ENCODE data around the gene PTDSS2.
"Not testable (repeated sequence)": the region's sequence is repeated elsewhere in the genome, so short reads cannot be mapped to it uniquely, and the experiment has no call there.

Gene PTDSS2

GRCh38 chr11:508956-509355 is 58.9 kb downstream of the PTDSS2 start:
- DNase-seq, result no peak

- DNase-seq, result no peak
These were observed 62.9 kb downstream of the PTDSS2 start for GRCh38 chr11:512761-513595.

GRCh38 chr11:514606-515005 is 64.5 kb downstream of the PTDSS2 start:
- DNase-seq, result no peak

- no peak for DNase-seq
These were observed 65.1 kb downstream of the PTDSS2 start for GRCh38 chr11:515131-515530.

- no peak for DNase-seq
These were observed 66.3 kb downstream of the PTDSS2 start for GRCh38 chr11:516400-516799.

GRCh38 chr11:516918-517685 is 67.0 kb downstream of the PTDSS2 start:
- DNase-seq, result not testable (repeated sequence)

GRCh38 chr11:518463-519202 is 68.6 kb downstream of the PTDSS2 start:
- DNase-seq, result peak; percentile 88

- DNase-seq, result peak; percentile 15
These were observed 70.5 kb downstream of the PTDSS2 start for GRCh38 chr11:520428-521176.

GRCh38 chr11:521177-521688 is 71.2 kb downstream of the PTDSS2 start:
- no peak for DNase-seq

GRCh38 chr11:526192-526591 is 76.1 kb downstream of the PTDSS2 start:
- DNase-seq, result no peak

GRCh38 chr11:528166-528814 is 78.2 kb downstream of the PTDSS2 start:
- no peak for DNase-seq

- DNase-seq, result no peak
These were observed 79.0 kb downstream of the PTDSS2 start for GRCh38 chr11:528815-529727.

GRCh38 chr11:529728-530411 is 79.8 kb downstream of the PTDSS2 start:
- DNase-seq, result no peak

GRCh38 chr11:530960-531831 is 81.1 kb downstream of the PTDSS2 start:
- no peak for DNase-seq

- DNase-seq, result no peak
These were observed 81.9 kb downstream of the PTDSS2 start for GRCh38 chr11:531919-532526.

GRCh38 chr11:532527-532985 is 82.5 kb downstream of the PTDSS2 start:
- no peak for DNase-seq

GRCh38 chr11:532986-533585 is 83.0 kb downstream of the PTDSS2 start:
- DNase-seq, result no peak

Measured in activated CD4-positive, alpha-beta T cell treated with anti-CD3 and anti-CD28 coated beads, Interleukin-2, amount 50 U/mL, for 16 hours (primary cell).